BJ (cell line): ENCODE data around the gene EIF2D. TPM values are rescaled to one million over a fixed set of nuclear protein-coding genes. Genes with fewer than 3 reads are reported as not detected.
A peak's percentile ranks its signal among the peaks of the same experiment; 100 is the strongest.

Experiments
- CTCF ChIA-PET: fragments of 350-600 bp; formaldehyde crosslinking; extraction: SDS; loops from one replicate; lab custom pipeline; 2021; ENCODE audit warnings: antibody characterized with exemption, inconsistent platforms; lab: Yijun Ruan, JAX
- POLR2A ChIA-PET: fragments of 300-600 bp; sonication (Branson Sonifier 250); formaldehyde crosslinking; extraction: SDS; loops from one replicate; lab custom pipeline; 2021; ENCODE audit warnings: antibody characterized with exemption; lab: Charles Lee
- DNase-seq: peaks from one replicate; pipeline ENCODE4 v3.0.0-alpha.2; 2011; ENCODE audit warnings: low read depth
- H3K27me3 ChIP-seq: 2 replicates; pipeline ENCODE4 v1.6.0; 2011; ENCODE audit warnings: low read length; ENCODE audit not compliant: control insufficient read depth, insufficient read depth
- H3K36me3 ChIP-seq: 2 replicates; pipeline ENCODE4 v1.5.1; 2011; ENCODE audit warnings: low read length; ENCODE audit not compliant: control insufficient read depth, insufficient read depth
- H3K4me3 ChIP-seq: 2 replicates; pipeline ENCODE4 v1.5.1; 2011; ENCODE audit warnings: low read depth, mild to moderate bottlenecking, control low read depth, low read length
- CTCF ChIP-seq: IDR thresholded peaks from 2 replicates; pipeline ENCODE4 v1.5.1; 2011; ENCODE audit warnings: low read depth, mild to moderate bottlenecking, control low read depth, inconsistent platforms, low read length, moderate library complexity; ENCODE audit not compliant: insufficient read depth
- polyA plus RNA-seq: library from polyadenylated mRNA; depleted of rRNA; stranded (reverse); fragments of >200 nt; gene quantifications from 2 replicates; pipeline ENCODE4 v1.2.3, GENCODE V29; 2011

Gene EIF2D
- polyA plus RNA-seq, 1 experiment = 97.4 TPM

- Histone ChIP-seq H3K27me3 (no peaks in the 10 kb centered on the region), H3K36me3 (peaks cover 2% of the 10 kb centered on the region; the same call in 1 of the 2 replicates), H3K4me3 (no peak overlapping the region)
- TF ChIP-seq CTCF = peak; percentile 84
- CTCF ChIA-PET = interaction anchor here (0.8 to 5.5 kb wide), 6 partner anchors 27 to 400 kb away, joined by 3 to 43 read pairs (median 4); partner anchors contain the start of gene DYRK3
- POLR2A ChIA-PET = no interaction called here
- no peak for DNase-seq
Measured at GRCh38 chr1:206608108-206608698, 4.1 kb downstream of the EIF2D start.

DNA sequence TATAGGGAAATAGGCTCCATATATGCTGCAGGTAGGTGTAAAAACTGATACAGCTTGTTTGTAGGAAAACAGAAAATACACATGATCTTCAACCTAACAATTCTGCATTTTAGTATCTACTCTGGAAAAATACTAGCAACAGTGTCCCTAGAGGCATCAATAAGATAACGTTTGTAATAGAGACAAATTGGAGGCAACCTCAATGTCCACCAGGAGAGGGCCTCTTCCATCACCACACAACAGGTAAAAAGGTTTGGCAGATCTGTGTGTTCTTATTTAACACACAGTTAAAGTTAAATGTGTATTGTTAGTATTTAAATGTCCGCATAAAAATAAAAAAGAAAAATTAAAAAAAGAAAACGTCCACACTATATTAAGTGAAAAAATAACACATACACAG, 5.4 kb downstream of the EIF2D start:
- Histone ChIP-seq H3K36me3 (peaks cover 10% of the 10 kb centered on the region), H3K27me3 (no peaks in the 10 kb centered on the region), H3K4me3 (no peak overlapping the region)
- CTCF ChIA-PET = interaction anchor here (0.8 to 2.4 kb wide), 5 partner anchors 9 to 304 kb away, joined by 3 to 22 read pairs (median 4); no protein-coding TSS in a partner anchor
- DNase-seq = no peak
- peak; percentile 51 for TF ChIP-seq CTCF
- POLR2A ChIA-PET = no interaction called here

- H3K4me3 ChIP-seq = no peak overlapping the region
- ChIA-PET CTCF (interaction anchor here (1.2 kb wide), 1 partner anchor 63 kb away, joined by 3 read pairs; no protein-coding TSS in a partner anchor), POLR2A (no interaction called here)
- DNase-seq = no peak
- no peaks in the 10 kb centered on the region for H3K27me3 ChIP-seq
- TF ChIP-seq CTCF = no peak
- H3K36me3 ChIP-seq = peaks cover 14% of the 10 kb centered on the region
Measured at GRCh38 chr1:206604861-206605260, 7.4 kb downstream of the EIF2D start.

- peaks cover 20% of the 10 kb centered on the region for H3K36me3 ChIP-seq
- CTCF ChIA-PET = interaction anchor here (0.6 to 1.4 kb wide), 3 partner anchors 8 to 21 kb away, joined by 3 to 4 read pairs (median 3); no protein-coding TSS in a partner anchor
- no peak for TF ChIP-seq CTCF
- no peaks in the 10 kb centered on the region for H3K27me3 ChIP-seq
- H3K4me3 ChIP-seq = no peak overlapping the region
- POLR2A ChIA-PET = no interaction called here
- DNase-seq = no peak
Measured at GRCh38 chr1:206600527-206600926, 11.7 kb downstream of the EIF2D start.

GRCh38 chr1:206596319-206596666, 16.0 kb downstream of the EIF2D start:
- TF ChIP-seq CTCF = no peak
- Histone ChIP-seq H3K27me3 (no peaks in the 10 kb centered on the region), H3K4me3 (no peak overlapping the region), H3K36me3 (peaks cover 18% of the 10 kb centered on the region)
- DNase-seq = no peak
- ChIA-PET CTCF (interaction anchor here (0.9 kb wide), 1 partner anchor 51 kb away, joined by 4 read pairs; no protein-coding TSS in a partner anchor), POLR2A (no interaction called here)
